ENCODE data around the gene RIMKLA. TPM values are rescaled to one million over a fixed set of nuclear protein-coding genes. Genes with fewer than 3 reads are reported as not detected.

Gene RIMKLA
- total RNA-seq, 1 donor from 2014 or later = 0.31 TPM

GRCh38 chr1:42439940-42440339 is 59.3 kb downstream of the RIMKLA start:
- Mint-ChIP-seq H3K4me1 (no peaks in the 10 kb centered on the region), H3K4me3 (no peak overlapping the region), H3K27ac (no peak overlapping the region), H3K9me3 (no peaks in the 10 kb centered on the region), H3K27me3 (ENCODE audit: low read depth) (no peaks in the 10 kb centered on the region), H3K36me3 (no peaks in the 10 kb centered on the region)
- no peak for TF ChIP-seq CTCF (IDR thresholded peaks at IDR 0.05; ENCODE audit: unreplicated experiment)
- no peak for DNase-seq (ENCODE audit: low spot score in 2 of 2, unreplicated experiment in 2 of 2)

- H3K36me3 Mint-ChIP-seq = no peaks in the 10 kb centered on the region
- no peak overlapping the region for H3K27ac Mint-ChIP-seq
- H3K9me3 Mint-ChIP-seq = no peaks in the 10 kb centered on the region
- no peak overlapping the region for H3K4me3 Mint-ChIP-seq
- DNase-seq (ENCODE audit: low spot score in 2 of 2, unreplicated experiment in 2 of 2) = no peak
- no peaks in the 10 kb centered on the region for H3K27me3 Mint-ChIP-seq (ENCODE audit: low read depth)
- TF ChIP-seq CTCF (IDR thresholded peaks at IDR 0.05; ENCODE audit: unreplicated experiment) = no peak
- no peaks in the 10 kb centered on the region for H3K4me1 Mint-ChIP-seq
Observed at GRCh38 chr1:42442662-42443061, 62.1 kb downstream of the RIMKLA start.

DNA sequence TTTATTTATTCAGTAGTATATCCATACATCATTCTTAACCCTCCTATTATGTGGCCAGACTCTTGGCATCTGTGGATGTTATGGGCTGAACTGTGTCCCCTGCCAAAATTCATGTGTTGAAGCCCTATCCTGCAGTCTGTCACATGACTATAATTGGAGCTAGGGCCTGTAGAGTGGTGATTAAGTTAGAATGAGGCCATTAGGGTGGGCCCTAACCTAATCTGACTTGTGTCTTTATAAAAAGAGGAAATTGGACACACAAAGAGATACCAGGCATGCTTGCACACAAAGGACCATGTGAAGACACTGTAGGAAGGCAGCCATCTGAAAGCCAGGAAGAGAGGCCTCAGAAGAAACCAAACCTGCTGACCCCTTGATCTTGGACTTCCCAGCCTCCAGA is 68.7 kb downstream of the RIMKLA start:
- Mint-ChIP-seq H3K4me1 (no peaks in the 10 kb centered on the region), H3K27me3 (ENCODE audit: low read depth) (no peaks in the 10 kb centered on the region), H3K9me3 (no peaks in the 10 kb centered on the region), H3K36me3 (no peaks in the 10 kb centered on the region), H3K4me3 (no peak overlapping the region), H3K27ac (no peak overlapping the region)
- DNase-seq (ENCODE audit: low spot score in 2 of 2, unreplicated experiment in 2 of 2) = no peak
- TF ChIP-seq CTCF (IDR thresholded peaks at IDR 0.05; ENCODE audit: unreplicated experiment) = no peak

GRCh38 chr1:42450061-42450460 is 69.5 kb downstream of the RIMKLA start:
- no peak for DNase-seq (ENCODE audit: low spot score in 2 of 2, unreplicated experiment in 2 of 2)
- Mint-ChIP-seq H3K27ac (no peak overlapping the region), H3K36me3 (no peaks in the 10 kb centered on the region), H3K27me3 (ENCODE audit: low read depth) (no peaks in the 10 kb centered on the region), H3K9me3 (no peaks in the 10 kb centered on the region), H3K4me3 (no peak overlapping the region), H3K4me1 (no peaks in the 10 kb centered on the region)
- TF ChIP-seq CTCF (IDR thresholded peaks at IDR 0.05; ENCODE audit: unreplicated experiment) = no peak

DNA sequence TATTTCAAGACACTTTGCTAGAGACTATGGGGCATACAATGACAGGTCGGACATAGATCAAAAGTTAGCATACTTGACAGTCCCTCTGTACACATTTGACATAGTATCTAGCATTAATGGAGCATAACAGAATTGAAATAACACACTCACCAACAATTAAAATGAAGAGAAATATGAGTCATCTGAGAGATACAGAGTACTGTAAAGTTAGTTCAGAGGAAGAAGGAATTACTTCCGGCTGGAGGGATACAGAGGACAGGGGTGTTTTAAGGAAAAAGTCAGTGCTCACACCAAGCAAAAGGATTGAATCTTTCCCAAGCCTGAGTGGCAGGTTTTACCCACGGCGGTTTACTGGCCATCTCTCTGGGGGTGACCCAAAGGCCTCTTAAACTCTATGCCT is 72.8 kb downstream of the RIMKLA start:
- DNase-seq (ENCODE audit: low spot score in 2 of 2, unreplicated experiment in 2 of 2) = no peak
- no peak overlapping the region for H3K4me3 Mint-ChIP-seq
- no peaks in the 10 kb centered on the region for H3K9me3 Mint-ChIP-seq
- H3K27ac Mint-ChIP-seq = no peak overlapping the region
- no peak for TF ChIP-seq CTCF (IDR thresholded peaks at IDR 0.05; ENCODE audit: unreplicated experiment)
- no peaks in the 10 kb centered on the region for H3K27me3 Mint-ChIP-seq (ENCODE audit: low read depth)
- H3K36me3 Mint-ChIP-seq = peaks cover 5% of the 10 kb centered on the region
- peaks cover 20% of the 10 kb centered on the region for H3K4me1 Mint-ChIP-seq

- Mint-ChIP-seq H3K27ac (no peak overlapping the region), H3K27me3 (ENCODE audit: low read depth) (no peaks in the 10 kb centered on the region), H3K36me3 (peaks cover 8% of the 10 kb centered on the region), H3K4me1 (peaks cover 20% of the 10 kb centered on the region), H3K4me3 (no peak overlapping the region), H3K9me3 (no peaks in the 10 kb centered on the region)
- DNase-seq (ENCODE audit: low spot score in 2 of 2, unreplicated experiment in 2 of 2) = no peak
- TF ChIP-seq CTCF (IDR thresholded peaks at IDR 0.05; ENCODE audit: unreplicated experiment) = no peak
Observed at GRCh38 chr1:42454403-42454802, 73.8 kb downstream of the RIMKLA start.
